Measurements from ENCODE around the gene SMARCD3.

SMARCD3 gene

GRCh38 chr7:151239837-151240459 lies 8.5 kb downstream of the SMARCD3 start:
- Histone ChIP-seq H3K27me3 (ENCODE audit: control insufficient read depth, insufficient read depth, low read length) (no peaks in the 10 kb centered on the region), H3K9me3 (replicated peaks; ENCODE audit: low read length) (no peaks in the 10 kb centered on the region), H3K4me2 (ENCODE audit: low read length) (no peak overlapping the region), H3K36me3 (ENCODE audit: insufficient read depth, low read length) (peaks cover 70% of the 10 kb centered on the region), H3K4me3 (ENCODE audit: low read length) (no peak overlapping the region), H3K4me1 (ENCODE audit: control insufficient read depth, insufficient read depth, low read length) (peaks cover 5% of the 10 kb centered on the region), H3K9ac (ENCODE audit: low read depth, low read length) (no peak overlapping the region)

GRCh38 chr7:151238924-151239836 lies 9.3 kb downstream of the SMARCD3 start:
- no peak overlapping the region for H3K4me3 ChIP-seq (ENCODE audit: low read length)
- peaks cover 2% of the 10 kb centered on the region for H3K4me1 ChIP-seq (ENCODE audit: control insufficient read depth, insufficient read depth, low read length)
- H3K9me3 ChIP-seq (replicated peaks; ENCODE audit: low read length) = no peaks in the 10 kb centered on the region
- no peaks in the 10 kb centered on the region for H3K27me3 ChIP-seq (ENCODE audit: control insufficient read depth, insufficient read depth, low read length)
- no peak overlapping the region for H3K4me2 ChIP-seq (ENCODE audit: low read length)
- H3K9ac ChIP-seq (ENCODE audit: low read depth, low read length) = no peak overlapping the region
- H3K36me3 ChIP-seq (ENCODE audit: insufficient read depth, low read length) = peaks cover 75% of the 10 kb centered on the region

- no peaks in the 10 kb centered on the region for H3K9me3 ChIP-seq (replicated peaks; ENCODE audit: low read length)
- peaks cover 9% of the 10 kb centered on the region for H3K4me1 ChIP-seq (ENCODE audit: control insufficient read depth, insufficient read depth, low read length)
- H3K9ac ChIP-seq (ENCODE audit: low read depth, low read length) = no peak overlapping the region
- H3K27me3 ChIP-seq (ENCODE audit: control insufficient read depth, insufficient read depth, low read length) = no peaks in the 10 kb centered on the region
- H3K36me3 ChIP-seq (ENCODE audit: insufficient read depth, low read length) = peaks cover 81% of the 10 kb centered on the region
- H3K4me3 ChIP-seq (ENCODE audit: low read length) = no peak overlapping the region
- H3K4me2 ChIP-seq (ENCODE audit: low read length) = no peak overlapping the region
Observed at GRCh38 chr7:151238190-151238810, 10.2 kb downstream of the SMARCD3 start.

- Histone ChIP-seq H3K36me3 (ENCODE audit: insufficient read depth, low read length) (peaks cover 83% of the 10 kb centered on the region), H3K9me3 (replicated peaks; ENCODE audit: low read length) (no peaks in the 10 kb centered on the region), H3K9ac (ENCODE audit: low read depth, low read length) (no peak overlapping the region), H3K4me2 (ENCODE audit: low read length) (no peak overlapping the region), H3K27me3 (ENCODE audit: control insufficient read depth, insufficient read depth, low read length) (no peaks in the 10 kb centered on the region), H3K4me3 (ENCODE audit: low read length) (no peak overlapping the region), H3K4me1 (ENCODE audit: control insufficient read depth, insufficient read depth, low read length) (peaks cover 9% of the 10 kb centered on the region)
Observed at GRCh38 chr7:151237244-151238189, 11.0 kb downstream of the SMARCD3 start.

- Histone ChIP-seq H3K9ac (ENCODE audit: low read depth, low read length) (no peak overlapping the region), H3K9me3 (replicated peaks; ENCODE audit: low read length) (no peaks in the 10 kb centered on the region), H3K27me3 (ENCODE audit: control insufficient read depth, insufficient read depth, low read length) (no peaks in the 10 kb centered on the region), H3K4me2 (ENCODE audit: low read length) (no peak overlapping the region), H3K36me3 (ENCODE audit: insufficient read depth, low read length) (peaks cover 76% of the 10 kb centered on the region), H3K4me3 (ENCODE audit: low read length) (no peak overlapping the region), H3K4me1 (ENCODE audit: control insufficient read depth, insufficient read depth, low read length) (peaks cover 15% of the 10 kb centered on the region)
Observed at GRCh38 chr7:151236406-151236805, 12.1 kb downstream of the SMARCD3 start.

GRCh38 chr7:151235091-151235787 lies 13.3 kb downstream of the SMARCD3 start:
- Histone ChIP-seq H3K27me3 (ENCODE audit: control insufficient read depth, insufficient read depth, low read length) (no peaks in the 10 kb centered on the region), H3K9ac (ENCODE audit: low read depth, low read length) (no peak overlapping the region), H3K36me3 (ENCODE audit: insufficient read depth, low read length) (peaks cover 66% of the 10 kb centered on the region), H3K4me2 (ENCODE audit: low read length) (no peak overlapping the region), H3K4me3 (ENCODE audit: low read length) (no peak overlapping the region), H3K4me1 (ENCODE audit: control insufficient read depth, insufficient read depth, low read length) (peaks cover 19% of the 10 kb centered on the region), H3K9me3 (replicated peaks; ENCODE audit: low read length) (no peaks in the 10 kb centered on the region)

- peaks cover 52% of the 10 kb centered on the region for H3K36me3 ChIP-seq (ENCODE audit: insufficient read depth, low read length)
- H3K4me3 ChIP-seq (ENCODE audit: low read length) = peak overlapping the region; percentile 94
- no peaks in the 10 kb centered on the region for H3K9me3 ChIP-seq (replicated peaks; ENCODE audit: low read length)
- H3K4me1 ChIP-seq (ENCODE audit: control insufficient read depth, insufficient read depth, low read length) = peaks cover 19% of the 10 kb centered on the region
- peak overlapping the region; percentile 97 for H3K9ac ChIP-seq (ENCODE audit: low read depth, low read length)
- peak overlapping the region; percentile 98 for H3K4me2 ChIP-seq (ENCODE audit: low read length)
- H3K27me3 ChIP-seq (ENCODE audit: control insufficient read depth, insufficient read depth, low read length) = no peaks in the 10 kb centered on the region
Observed at GRCh38 chr7:151233804-151234203, 14.7 kb downstream of the SMARCD3 start.

GRCh38 chr7:151232917-151233701 lies 15.4 kb downstream of the SMARCD3 start:
- no peaks in the 10 kb centered on the region for H3K27me3 ChIP-seq (ENCODE audit: control insufficient read depth, insufficient read depth, low read length)
- H3K9me3 ChIP-seq (replicated peaks; ENCODE audit: low read length) = no peaks in the 10 kb centered on the region
- H3K9ac ChIP-seq (ENCODE audit: low read depth, low read length) = peak overlapping the region; percentile 97
- H3K36me3 ChIP-seq (ENCODE audit: insufficient read depth, low read length) = peaks cover 46% of the 10 kb centered on the region
- peaks cover 22% of the 10 kb centered on the region for H3K4me1 ChIP-seq (ENCODE audit: control insufficient read depth, insufficient read depth, low read length)
- H3K4me3 ChIP-seq (ENCODE audit: low read length) = peak overlapping the region; percentile 94
- peak overlapping the region; percentile 98 for H3K4me2 ChIP-seq (ENCODE audit: low read length)

GRCh38 chr7:151232091-151232916 lies 16.2 kb downstream of the SMARCD3 start, which contains the start of gene CHPF2:
Gene CHPF2 (plus strand): TSS chr7:151232483. CDS start chr7:151234012, 1,529 bp downstream.
- Histone ChIP-seq H3K4me3 (ENCODE audit: low read length) (peak within 1 kb of the TSS; percentile 94), H3K27me3 (ENCODE audit: control insufficient read depth, insufficient read depth, low read length) (no peaks in the 10 kb centered on the region), H3K4me2 (ENCODE audit: low read length) (peak within 1 kb of the TSS; percentile 98), H3K9me3 (replicated peaks; ENCODE audit: low read length) (no peaks in the 10 kb centered on the region), H3K4me1 (ENCODE audit: control insufficient read depth, insufficient read depth, low read length) (peaks cover 26% of the 10 kb centered on the region), H3K9ac (ENCODE audit: low read depth, low read length) (peak within 1 kb of the TSS; percentile 97), H3K36me3 (ENCODE audit: insufficient read depth, low read length) (peaks cover 38% of the 10 kb centered on the region)

Data from skeletal muscle satellite cell (primary cell).